ENCODE results near the gene SMURF1. TPM values are rescaled to one million over a fixed set of nuclear protein-coding genes. Genes with fewer than 3 reads are reported as not detected.

Gene SMURF1
- total RNA-seq, 3 donors from 2014 or later (not counting 1 experiment from before 2014, with no cell fraction given), result 33.3 to 34.7 (median 34.2) TPM

DNA sequence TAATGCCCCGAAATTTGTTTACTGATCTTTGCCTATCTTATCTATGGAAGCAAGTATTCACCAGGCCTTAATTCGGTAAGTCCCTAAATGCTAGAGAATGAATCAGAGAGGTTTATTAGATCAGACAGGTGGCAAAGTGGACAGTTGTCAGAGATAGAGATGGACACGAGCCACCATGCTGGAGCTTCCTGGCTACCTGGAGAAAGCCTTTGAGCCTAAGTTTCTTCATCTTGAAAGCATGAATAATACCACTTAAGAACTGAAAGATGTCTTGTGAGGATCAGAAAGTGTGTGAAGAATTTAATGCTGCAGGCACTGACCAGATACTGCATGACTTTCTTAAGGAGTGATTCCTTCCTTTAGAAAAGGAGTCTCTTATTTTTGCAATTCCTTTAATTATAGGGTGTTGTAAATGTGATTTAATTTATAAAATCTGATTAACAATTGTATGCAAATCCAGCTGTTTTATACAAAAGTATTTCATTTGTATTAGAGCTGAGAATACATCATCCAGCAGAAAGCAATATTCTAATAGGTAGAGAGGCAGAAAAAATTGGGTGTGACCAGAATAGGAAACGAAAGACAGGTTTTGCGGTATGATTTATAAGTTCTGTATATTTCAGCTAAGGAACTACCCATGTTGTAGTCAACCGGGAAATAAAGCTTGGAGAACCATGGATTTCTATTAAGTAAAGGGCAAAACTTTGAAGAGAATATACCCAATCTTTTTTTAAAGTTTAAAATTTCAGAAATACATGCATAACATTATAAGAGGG is 82.7 kb downstream of the SMURF1 start:
- Histone ChIP-seq H3K36me3 (ENCODE audit: control insufficient read depth, insufficient read depth, low read length) (peaks cover 10% of the 10 kb centered on the region), H3K4me3 (ENCODE audit: low read length) (no peak overlapping the region), H3K9me3 (ENCODE audit: control insufficient read depth, insufficient read depth, low read length) (no peaks in the 10 kb centered on the region), H3K27me3 (ENCODE audit: control insufficient read depth, insufficient read depth, low read length) (no peaks in the 10 kb centered on the region), H3K27ac (ENCODE audit: low read length) (no peak overlapping the region), H3K4me1 (ENCODE audit: control insufficient read depth, insufficient read depth, low read length) (no peaks in the 10 kb centered on the region)
- no peaks in the 10 kb centered on the region for H3K9me3 Mint-ChIP-seq
- H3K4me1 Mint-ChIP-seq, result peaks cover 13 to 19% of the 10 kb centered on the region in 2 donors
- H3K27ac Mint-ChIP-seq, result peak overlapping the region in 1 of 2 donors; percentile 21
- TF ChIP-seq, protein P1, sequence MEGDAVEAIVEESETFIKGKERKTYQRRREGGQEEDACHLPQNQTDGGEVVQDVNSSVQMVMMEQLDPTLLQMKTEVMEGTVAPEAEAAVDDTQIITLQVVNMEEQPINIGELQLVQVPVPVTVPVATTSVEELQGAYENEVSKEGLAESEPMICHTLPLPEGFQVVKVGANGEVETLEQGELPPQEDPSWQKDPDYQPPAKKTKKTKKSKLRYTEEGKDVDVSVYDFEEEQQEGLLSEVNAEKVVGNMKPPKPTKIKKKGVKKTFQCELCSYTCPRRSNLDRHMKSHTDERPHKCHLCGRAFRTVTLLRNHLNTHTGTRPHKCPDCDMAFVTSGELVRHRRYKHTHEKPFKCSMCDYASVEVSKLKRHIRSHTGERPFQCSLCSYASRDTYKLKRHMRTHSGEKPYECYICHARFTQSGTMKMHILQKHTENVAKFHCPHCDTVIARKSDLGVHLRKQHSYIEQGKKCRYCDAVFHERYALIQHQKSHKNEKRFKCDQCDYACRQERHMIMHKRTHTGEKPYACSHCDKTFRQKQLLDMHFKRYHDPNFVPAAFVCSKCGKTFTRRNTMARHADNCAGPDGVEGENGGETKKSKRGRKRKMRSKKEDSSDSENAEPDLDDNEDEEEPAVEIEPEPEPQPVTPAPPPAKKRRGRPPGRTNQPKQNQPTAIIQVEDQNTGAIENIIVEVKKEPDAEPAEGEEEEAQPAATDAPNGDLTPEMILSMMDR (IDR thresholded peaks at IDR 0.05), result no peak
- intact Hi-C loops (cut with micrococcal nuclease), result no loop called here
- no peak overlapping the region for H3K4me3 Mint-ChIP-seq
- no peaks in the 10 kb centered on the region for H3K27me3 Mint-ChIP-seq (ENCODE audit: low read depth in 2 of 2)
- DNase-seq (no peak), ATAC-seq (no peak)
- 74% methylated on average over 5 of the region's 6 CpGs for WGBS (ENCODE audit: insufficient coverage)
- no peaks in the 10 kb centered on the region for H3K36me3 Mint-ChIP-seq

DNA sequence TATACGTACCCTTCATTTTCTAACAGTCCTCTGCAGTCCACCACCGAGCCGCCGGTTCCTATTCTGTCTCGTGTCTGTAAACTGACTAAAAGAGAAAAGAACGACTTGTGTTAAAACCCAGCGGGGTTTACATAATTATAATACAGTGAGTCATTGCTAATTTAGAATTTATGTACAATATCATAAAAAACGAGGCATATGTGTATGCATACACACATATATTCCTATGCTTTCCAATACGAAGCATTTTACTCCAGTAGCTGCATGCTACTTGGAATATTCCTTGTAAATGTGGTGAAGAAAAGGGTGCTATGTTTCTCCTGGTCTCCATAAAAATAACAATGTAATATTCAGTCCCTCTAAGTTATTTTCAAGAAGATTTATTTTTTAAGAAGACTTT is 89.1 kb downstream of the SMURF1 start:
- Histone ChIP-seq H3K9me3 (ENCODE audit: control insufficient read depth, insufficient read depth, low read length) (no peaks in the 10 kb centered on the region), H3K4me3 (ENCODE audit: low read length) (no peak overlapping the region), H3K27ac (ENCODE audit: low read length) (no peak overlapping the region), H3K36me3 (ENCODE audit: control insufficient read depth, insufficient read depth, low read length) (peaks cover 43% of the 10 kb centered on the region), H3K27me3 (ENCODE audit: control insufficient read depth, insufficient read depth, low read length) (no peaks in the 10 kb centered on the region), H3K4me1 (ENCODE audit: control insufficient read depth, insufficient read depth, low read length) (no peaks in the 10 kb centered on the region)
- TF ChIP-seq, protein P1 (IDR thresholded peaks at IDR 0.05), result no peak
- no peak overlapping the region for H3K27ac Mint-ChIP-seq
- H3K27me3 Mint-ChIP-seq (ENCODE audit: low read depth in 2 of 2), result no peaks in the 10 kb centered on the region
- intact Hi-C loops (cut with micrococcal nuclease), result no loop called here
- H3K9me3 Mint-ChIP-seq, result no peaks in the 10 kb centered on the region
- no peak for ATAC-seq
- no peaks in the 10 kb centered on the region for H3K36me3 Mint-ChIP-seq
- WGBS (ENCODE audit: insufficient coverage), result 83% methylated on average over 1 of the region's 9 CpGs
- H3K4me3 Mint-ChIP-seq, result no peak overlapping the region
- H3K4me1 Mint-ChIP-seq, result no peaks in the 10 kb centered on the region
- DNase-seq, result no peak

DNA sequence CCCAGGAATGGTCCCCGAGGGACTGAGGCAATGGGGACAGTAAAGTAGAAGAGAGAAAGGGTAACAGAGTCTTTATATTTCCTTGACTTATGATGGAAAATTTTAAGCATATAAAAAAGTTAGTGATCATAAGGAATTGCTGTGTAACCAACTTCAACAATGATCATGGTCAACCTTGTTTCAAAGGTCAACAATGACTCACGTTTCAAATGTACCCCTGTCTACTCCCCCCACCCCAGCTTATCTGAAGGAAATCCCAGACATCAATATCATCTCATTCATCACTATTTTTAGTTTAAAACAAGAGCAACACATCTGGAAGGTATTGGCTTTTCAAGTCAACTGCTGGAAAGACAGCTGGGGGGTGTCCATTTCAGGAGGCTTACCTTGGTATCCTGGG is 92.9 kb downstream of the SMURF1 start:
- intact Hi-C loops (cut with micrococcal nuclease), result no loop called here
- no peaks in the 10 kb centered on the region for H3K4me1 Mint-ChIP-seq
- H3K27ac Mint-ChIP-seq, result peak overlapping the region; percentile 7 to 67
- Histone ChIP-seq H3K36me3 (ENCODE audit: control insufficient read depth, insufficient read depth, low read length) (peaks cover 58% of the 10 kb centered on the region), H3K4me1 (ENCODE audit: control insufficient read depth, insufficient read depth, low read length) (no peaks in the 10 kb centered on the region), H3K27ac (ENCODE audit: low read length) (no peak overlapping the region), H3K9me3 (ENCODE audit: control insufficient read depth, insufficient read depth, low read length) (no peaks in the 10 kb centered on the region), H3K27me3 (ENCODE audit: control insufficient read depth, insufficient read depth, low read length) (no peaks in the 10 kb centered on the region), H3K4me3 (ENCODE audit: low read length) (no peak overlapping the region)
- ATAC-seq, result no peak
- TF ChIP-seq, protein P1 (IDR thresholded peaks at IDR 0.05), result no peak
- H3K9me3 Mint-ChIP-seq, result no peaks in the 10 kb centered on the region
- WGBS (ENCODE audit: insufficient coverage), result 85% methylated on average over 2 of the region's 2 CpGs
- H3K27me3 Mint-ChIP-seq (ENCODE audit: low read depth in 2 of 2), result no peaks in the 10 kb centered on the region
- no peak overlapping the region for H3K4me3 Mint-ChIP-seq
- H3K36me3 Mint-ChIP-seq, result peaks cover 7% of the 10 kb centered on the region
- no peak for DNase-seq
